ENCODE results near the gene GMCL1. TPM values are rescaled to one million over a fixed set of nuclear protein-coding genes. Genes with fewer than 3 reads are reported as not detected.

GMCL1 gene
- total and polyA plus RNA-seq, 9 of the 15 experiments (the other 6 are each of a cell fraction or from before 2014, with no cell fraction given), result 7.0 to 27.3 (median 15.4) TPM

- TF ChIP-seq YY1 (IDR thresholded peaks at IDR 0.05; ENCODE audit: borderline replicate concordance in 1 of 3, control insufficient read depth in 1 of 3, extremely low read depth in 1 of 3, insufficient read depth in 3 of 3, insufficient read length in 1 of 3, insufficient replicate concordance in 2 of 3, low read depth in 1 of 3, low read length in 2 of 3) (peak in 2 of 3 experiments; percentile 9 to 58), SRSF3 (IDR thresholded peaks at IDR 0.05; ENCODE audit: insufficient read depth, low read length) (no peak), ZNF274 (IDR thresholded peaks at IDR 0.05; ENCODE audit: borderline replicate concordance, low read depth, low read length) (no peak), ID3 (CRISPR knock-in tag; IDR thresholded peaks at IDR 0.05) (no peak), ID3 (tag; IDR thresholded peaks at IDR 0.05) (peak; percentile 70; the same call in 1 of the 2 replicates), ASH1L (IDR thresholded peaks at IDR 0.05; ENCODE audit: borderline replicate concordance, low read depth, partially characterized antibody) (peak; percentile 94), ATF3 (IDR thresholded peaks at IDR 0.05) (peak; percentile 100), ATF3 (CRISPR knock-in tag; conservative IDR thresholded peaks at IDR 0.05) (peak; percentile 92), GMEB1 (CRISPR knock-in tag; IDR thresholded peaks at IDR 0.05) (no peak), ZBED1 (IDR thresholded peaks at IDR 0.05) (0 out of 2 replicates have a peak, but pooled peaks have one; percentile 48), CLOCK (CRISPR knock-in tag; IDR thresholded peaks at IDR 0.05; ENCODE audit: borderline replicate concordance) (no peak), ZC3H8 (IDR thresholded peaks at IDR 0.05) (peak; percentile 62; the same call in 1 of the 2 replicates), CHD1 (IDR thresholded peaks at IDR 0.05; ENCODE audit: low read length) (peak; percentile 83), SMAD3 (CRISPR knock-in tag; conservative IDR thresholded peaks at IDR 0.05) (0 out of 2 replicates have a peak, but pooled peaks have one; percentile 48), GTF2F1 (IDR thresholded peaks at IDR 0.05; ENCODE audit: low read depth, low read length) (peak; percentile 60; the same call in 1 of the 2 replicates), CBFB (CRISPR knock-in tag; IDR thresholded peaks at IDR 0.05) (0 out of 2 replicates have a peak, but pooled peaks have one; percentile 41), SIN3B (IDR thresholded peaks at IDR 0.05; ENCODE audit: low read depth) (0 out of 2 replicates have a peak, but pooled peaks have one; percentile 26), SAP30 (IDR thresholded peaks at IDR 0.05; ENCODE audit: borderline replicate concordance, insufficient read depth, low read depth, low read length, poor library complexity, severe bottlenecking) (peak; percentile 50)
Observed at GRCh38 chr2:69914164-69914949, 84.9 kb downstream of the GMCL1 start (continued).
